ENCODE results near the gene MBTPS1.

The MBTPS1 gene

GRCh38 chr16:84049403-84050060 is 67.2 kb downstream of the MBTPS1 start:
- no peak for DNase-seq

- no peak for DNase-seq
Observed at GRCh38 chr16:84048871-84049270, 67.9 kb downstream of the MBTPS1 start.

- DNase-seq = no peak
Observed at GRCh38 chr16:84048270-84048669, 68.5 kb downstream of the MBTPS1 start.

DNA sequence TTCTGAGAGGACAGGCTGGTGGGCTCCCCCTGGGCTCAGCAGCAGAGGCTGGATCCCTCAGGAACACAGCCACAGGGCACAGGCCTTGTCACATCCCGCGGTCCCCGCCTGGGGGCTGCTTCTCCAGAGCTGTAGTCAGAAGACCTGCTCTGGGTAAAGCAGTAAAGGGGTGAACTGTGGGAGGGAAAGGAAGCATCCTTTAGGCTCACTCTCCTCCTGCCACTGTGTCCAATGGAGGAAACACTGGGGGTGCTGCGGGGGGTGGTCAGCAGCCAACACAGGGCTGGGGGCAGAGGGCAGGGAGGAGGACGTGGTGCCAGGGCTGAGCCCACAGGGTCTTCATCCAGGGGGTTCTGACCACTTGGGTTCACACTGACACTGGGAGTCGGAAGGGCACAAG is 69.1 kb downstream of the MBTPS1 start:
- no peak for DNase-seq

DNA sequence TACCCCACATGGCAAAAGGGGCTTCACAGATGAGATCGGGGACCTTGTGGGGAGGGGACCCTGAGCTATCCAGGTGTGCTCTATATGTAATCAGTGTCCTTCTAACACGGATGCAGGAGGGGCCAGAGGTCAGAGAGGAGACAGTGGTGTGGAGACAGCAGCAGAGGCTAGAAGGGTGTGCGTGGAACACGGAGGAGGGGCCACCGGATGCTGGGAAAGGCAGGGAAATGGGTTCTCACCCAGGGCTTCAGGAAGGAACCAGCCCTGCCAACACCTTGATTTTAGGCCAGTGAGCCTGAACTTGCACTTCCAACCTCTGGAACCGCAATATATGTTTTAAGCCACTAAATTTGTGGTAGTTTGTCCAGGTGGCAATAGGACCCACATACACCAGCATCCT is 69.5 kb downstream of the MBTPS1 start:
- no peak for DNase-seq

DNA sequence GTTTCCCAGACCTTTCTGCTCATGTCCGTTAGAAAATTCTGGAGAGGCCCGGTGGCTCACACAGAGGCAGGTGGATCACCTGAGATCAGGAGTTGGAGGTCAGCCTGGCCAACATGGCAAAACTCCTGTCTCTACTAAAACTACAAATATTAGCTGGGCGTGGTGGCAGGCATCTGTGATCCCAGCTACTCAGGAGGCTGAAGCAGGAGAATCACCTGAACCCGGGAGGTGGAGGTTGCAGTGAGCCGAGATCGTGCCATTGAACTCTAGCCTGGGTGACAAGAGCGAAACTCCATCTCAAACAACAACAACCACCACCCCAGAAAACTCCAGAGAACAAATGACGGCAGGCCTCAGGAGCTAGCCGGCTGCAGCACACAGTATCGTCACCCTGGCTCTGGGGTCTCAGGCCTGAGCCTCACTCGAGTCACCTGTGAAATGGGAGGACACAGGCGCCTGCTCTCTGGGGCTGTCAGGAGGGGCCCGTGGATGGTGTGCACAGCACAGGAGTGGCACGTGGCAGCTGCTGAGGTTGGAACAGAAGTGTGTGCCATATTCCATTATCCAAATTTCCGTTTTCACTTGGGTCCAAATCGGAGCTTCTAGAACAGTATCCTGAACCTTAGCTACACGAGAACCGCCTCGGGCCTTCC is 70.8 kb downstream of the MBTPS1 start:
- no peak for DNase-seq

GRCh38 chr16:84045001-84045817 is 71.5 kb downstream of the MBTPS1 start:
- no peak for DNase-seq

GRCh38 chr16:84044118-84044488 is 72.6 kb downstream of the MBTPS1 start:
- DNase-seq = no peak

DNA sequence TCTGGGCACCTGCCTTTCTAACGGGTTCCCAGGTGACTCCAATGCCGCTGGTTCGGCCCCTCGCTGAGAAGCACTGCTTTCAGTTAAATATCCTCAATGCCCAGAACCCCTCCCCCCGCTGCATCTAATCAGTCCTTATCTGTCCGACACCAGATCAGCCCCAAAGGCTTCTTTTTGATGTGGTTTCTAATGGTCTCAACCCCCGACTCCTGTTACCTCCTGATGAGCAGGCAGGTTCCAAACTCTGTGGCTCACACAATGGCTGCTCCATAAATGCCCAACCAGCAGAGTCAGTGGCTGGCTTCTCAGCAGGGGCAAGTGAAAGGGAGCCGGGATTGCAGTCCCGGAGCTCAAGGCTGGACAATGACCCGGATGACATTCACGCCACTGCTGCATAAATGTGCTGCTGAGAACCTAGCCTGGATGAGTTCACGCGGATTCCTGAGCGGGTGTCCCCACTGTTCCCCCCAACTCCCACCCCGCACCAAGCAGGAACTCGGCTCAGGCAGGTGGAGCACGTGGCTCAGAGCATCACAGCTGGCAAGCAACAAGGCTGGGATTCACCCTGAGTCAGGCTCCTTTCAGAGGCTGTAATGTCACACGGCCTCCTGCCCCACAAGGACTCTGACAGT is 73.1 kb downstream of the MBTPS1 start:
- DNase-seq = no peak

- DNase-seq = no peak
Observed at GRCh38 chr16:84042879-84043485, 73.8 kb downstream of the MBTPS1 start.

- DNase-seq = no peak
Observed at GRCh38 chr16:84042308-84042878, 74.3 kb downstream of the MBTPS1 start, which contains the start of gene SLC38A8. TSS of gene SLC38A8 (minus strand) at chr16:84042795. CDS start at chr16:84042157, 638 bp downstream.

GRCh38 chr16:84041881-84042280 is 74.9 kb downstream of the MBTPS1 start:
- DNase-seq = no peak

DNA sequence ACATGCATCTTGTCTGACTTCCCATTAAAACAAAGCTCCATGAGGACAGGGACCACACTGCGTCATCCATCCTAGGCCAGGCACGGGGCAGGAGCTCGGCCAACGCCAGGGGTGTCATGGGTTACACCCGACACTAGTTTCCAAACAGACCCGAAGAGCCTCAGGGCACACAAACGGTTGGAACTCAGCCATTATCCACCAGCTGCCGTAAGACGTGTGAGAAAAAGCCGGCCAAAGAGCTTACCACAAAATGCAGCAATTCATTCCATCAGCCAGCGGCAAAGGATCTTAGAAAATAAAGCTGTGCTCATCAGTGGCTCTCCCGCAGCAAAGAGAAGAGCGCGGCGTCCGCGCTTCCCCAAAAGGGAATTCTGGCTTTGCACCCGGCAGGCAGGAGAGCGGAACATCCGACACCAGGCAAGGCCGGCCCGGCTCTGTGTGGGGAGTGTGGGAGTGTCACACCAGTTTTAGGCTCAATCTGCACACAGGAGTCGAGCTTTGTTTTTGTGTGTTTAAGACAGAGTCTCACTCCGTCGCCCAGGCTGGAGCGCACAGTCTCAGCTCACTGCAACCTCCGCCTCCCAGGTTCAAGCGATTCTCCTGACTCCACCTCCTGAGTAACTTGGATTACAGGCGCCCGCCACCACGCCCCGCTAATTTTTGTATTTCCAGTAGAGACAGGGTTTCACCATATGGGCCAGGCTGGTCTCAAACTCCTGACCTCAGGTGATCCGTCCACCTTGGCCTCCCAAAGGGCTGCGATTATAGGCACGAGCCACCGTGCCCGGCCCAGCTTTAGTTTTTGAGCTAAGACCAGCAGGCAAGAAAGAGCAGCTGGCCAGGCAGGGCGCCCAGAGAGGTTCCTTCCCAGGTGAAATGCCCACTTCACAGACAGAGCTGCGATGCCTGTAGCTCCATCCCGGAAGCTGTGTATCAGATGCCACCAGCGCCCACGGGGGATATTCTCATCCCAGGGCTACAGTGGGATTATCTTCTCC is 75.6 kb downstream of the MBTPS1 start:
- no peak for DNase-seq

DNA sequence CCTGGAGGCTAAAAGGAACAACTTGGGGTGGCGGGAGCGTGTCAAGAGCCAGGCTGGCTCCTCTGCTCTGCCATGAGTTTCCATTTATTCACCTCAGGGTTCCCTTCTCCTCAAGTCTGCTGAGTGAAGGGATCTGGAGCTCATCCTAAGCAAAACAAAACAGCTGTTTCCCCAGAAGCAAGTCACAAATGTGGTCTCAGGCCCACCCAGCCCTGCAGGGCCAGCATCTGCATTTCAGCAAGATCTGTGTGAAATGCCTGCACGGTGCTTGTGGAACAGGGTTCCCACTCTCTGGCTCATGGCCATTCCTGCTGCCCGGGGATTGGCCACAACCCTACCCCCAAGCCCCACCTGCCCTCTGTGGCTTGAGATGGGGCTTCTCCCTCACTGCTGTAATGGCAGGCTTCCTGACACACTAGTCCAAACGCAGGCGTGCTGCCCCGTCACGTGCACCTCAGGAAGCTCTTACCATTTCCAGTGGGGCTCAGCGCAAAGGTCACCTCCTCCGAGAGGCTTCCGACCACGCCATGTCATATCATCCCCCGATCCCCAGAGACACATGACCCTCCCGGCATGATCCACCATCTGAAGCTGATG is 76.4 kb downstream of the MBTPS1 start:
- no peak for DNase-seq

DNA sequence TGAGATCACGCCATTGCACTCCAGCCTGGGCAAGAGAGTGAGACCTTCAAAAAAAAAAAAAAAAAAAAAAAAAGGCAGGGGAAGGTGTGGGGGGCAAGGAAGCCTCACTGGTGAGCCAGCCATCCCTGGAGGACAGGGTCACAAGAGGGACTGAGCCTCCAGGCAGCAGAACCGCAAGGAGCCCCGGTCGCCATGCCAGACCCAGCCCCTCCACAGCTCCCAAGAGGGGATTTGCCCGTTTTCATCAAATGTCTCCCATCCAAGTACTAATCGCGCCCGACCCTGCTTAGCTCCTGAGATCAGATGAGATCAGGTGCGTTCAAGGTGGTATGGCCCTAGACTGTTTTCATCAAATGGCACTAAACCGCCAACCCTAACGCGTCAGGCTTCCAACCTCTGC is 77.0 kb downstream of the MBTPS1 start:
- no peak for DNase-seq

DNA sequence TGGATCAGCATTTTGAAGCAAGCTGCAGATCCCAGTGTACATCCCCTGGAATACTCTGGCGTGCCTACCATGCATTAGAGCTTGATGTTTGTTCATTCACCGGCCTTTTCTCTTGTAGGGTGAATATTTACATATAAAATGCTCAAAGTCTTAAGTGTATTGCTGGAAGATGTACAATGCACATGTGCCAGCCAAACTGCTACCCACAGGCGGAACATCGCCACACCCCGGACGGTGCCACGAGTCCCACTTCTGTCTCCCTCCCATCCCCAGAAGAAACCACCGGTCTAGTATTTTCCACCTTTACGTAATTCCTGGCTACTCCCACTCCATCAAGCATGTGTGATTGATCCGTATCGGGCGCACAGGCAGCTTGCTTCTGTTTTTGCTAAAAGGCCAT is 78.3 kb downstream of the MBTPS1 start:
- DNase-seq = no peak

DNA sequence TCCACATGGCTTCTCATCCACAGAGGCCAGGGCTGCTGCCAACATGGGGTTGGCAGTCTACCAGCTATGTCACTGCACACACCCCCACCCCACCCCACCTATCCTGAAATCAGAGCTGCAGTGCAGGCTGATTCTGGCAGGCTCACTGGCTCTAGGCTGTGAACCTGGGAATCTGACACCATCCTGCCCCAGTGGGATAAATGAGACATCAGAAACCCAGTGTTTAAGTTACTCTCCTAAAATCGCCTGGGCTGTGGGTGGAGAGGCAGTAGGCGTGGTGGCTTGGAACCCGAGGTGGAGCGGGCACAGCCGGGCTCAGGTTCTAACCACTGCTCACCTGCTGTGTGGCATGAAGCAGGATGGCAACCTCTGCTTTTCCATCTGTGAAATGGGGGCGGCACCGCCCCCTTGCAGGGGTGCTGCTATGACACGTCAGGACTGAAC is 79.7 kb downstream of the MBTPS1 start:
- DNase-seq = no peak

DNA sequence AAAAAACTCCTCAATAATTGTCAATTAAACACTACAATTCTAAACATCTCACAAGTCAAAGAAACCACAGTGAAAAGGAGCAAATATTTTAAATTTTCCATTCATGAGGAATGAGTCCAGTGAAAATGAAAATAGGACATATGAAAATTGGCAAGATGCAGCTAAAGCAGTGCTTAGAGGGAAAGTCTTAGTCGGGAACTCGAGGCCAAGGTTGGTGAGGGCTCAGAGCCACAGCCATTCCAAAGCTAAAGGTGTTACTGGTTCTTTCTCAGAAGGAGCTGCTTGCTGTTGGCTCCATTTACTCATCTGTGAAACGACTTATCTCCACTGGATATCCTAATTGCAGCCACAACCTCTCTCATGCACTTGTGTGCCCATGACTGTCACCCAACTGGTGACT is 80.6 kb downstream of the MBTPS1 start:
- no peak for DNase-seq

DNA sequence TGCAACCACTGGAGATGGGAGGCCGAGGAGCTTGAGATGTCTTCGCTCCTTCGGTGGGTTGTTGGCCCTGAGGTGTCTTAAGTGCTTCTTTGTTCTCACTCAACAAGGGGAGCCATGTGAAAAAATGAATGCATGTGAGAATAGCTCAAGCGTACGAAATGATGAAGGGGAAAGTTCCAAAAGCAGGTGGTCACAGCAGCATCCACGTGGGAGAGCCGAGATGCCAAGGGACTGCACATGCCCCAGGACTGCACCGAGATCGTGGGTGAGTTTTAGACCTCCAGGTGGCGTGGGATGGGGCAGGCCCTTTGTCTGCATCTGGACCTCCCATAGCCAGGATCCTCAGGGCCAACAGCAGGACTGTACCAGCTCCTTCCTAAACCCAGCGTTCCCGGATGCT is 82.2 kb downstream of the MBTPS1 start:
- DNase-seq = no peak

- DNase-seq = no peak
Observed at GRCh38 chr16:84033251-84034195, 83.2 kb downstream of the MBTPS1 start.

All from T-helper 9 cell (primary cell).